ENCODE measurements around the gene KPNA6.

KPNA6 gene

GRCh38 chr1:32187850-32188249, 80.0 kb downstream of the KPNA6 start:
- DNase-seq (ENCODE audit: low spot score), result no peak

- no peak for DNase-seq (ENCODE audit: low spot score)
Observed at GRCh38 chr1:32192220-32192948, 84.5 kb downstream of the KPNA6 start.

- no peak for DNase-seq (ENCODE audit: low spot score)
Observed at GRCh38 chr1:32194984-32195383, 87.1 kb downstream of the KPNA6 start.

- DNase-seq (ENCODE audit: low spot score), result no peak
Observed at GRCh38 chr1:32195531-32195930, 87.7 kb downstream of the KPNA6 start.

GRCh38 chr1:32195972-32196823, 88.3 kb downstream of the KPNA6 start:
- DNase-seq (ENCODE audit: low spot score), result no peak

- no peak for DNase-seq (ENCODE audit: low spot score)
Observed at GRCh38 chr1:32197074-32197473, 89.2 kb downstream of the KPNA6 start.

- DNase-seq (ENCODE audit: low spot score), result no peak
Observed at GRCh38 chr1:32197837-32198236, 90.0 kb downstream of the KPNA6 start.

- DNase-seq (ENCODE audit: low spot score), result no peak
Observed at GRCh38 chr1:32198237-32199042, 90.6 kb downstream of the KPNA6 start.

GRCh38 chr1:32199043-32199716, 91.3 kb downstream of the KPNA6 start:
- no peak for DNase-seq (ENCODE audit: low spot score)

- no peak for DNase-seq (ENCODE audit: low spot score)
Observed at GRCh38 chr1:32199717-32200072, 91.8 kb downstream of the KPNA6 start.

GRCh38 chr1:32200226-32201010, 92.6 kb downstream of the KPNA6 start, which contains the start of gene CCDC28B:
TSS of gene CCDC28B (plus strand) at chr1:32200595. CDS start at chr1:32201936, 1,341 bp downstream.
- DNase-seq (ENCODE audit: low spot score), result peak; percentile 46

GRCh38 chr1:32201011-32201855, 93.4 kb downstream of the KPNA6 start:
- DNase-seq (ENCODE audit: low spot score), result peak; percentile 72

GRCh38 chr1:32204943-32205361, 97.1 kb downstream of the KPNA6 start:
- DNase-seq (ENCODE audit: low spot score), result no peak

GRCh38 chr1:32205401-32206370, 97.8 kb downstream of the KPNA6 start, which contains the start of gene IQCC:
TSS of gene IQCC (plus strand) at chr1:32205671. CDS start at chr1:32205682, 11 bp downstream.
- DNase-seq (ENCODE audit: low spot score), result peak; percentile 83

GRCh38 chr1:32208469-32208868, 100.6 kb downstream of the KPNA6 start:
- no peak for DNase-seq (ENCODE audit: low spot score)

- DNase-seq (ENCODE audit: low spot score), result no peak
Observed at GRCh38 chr1:32208891-32209328, 101.1 kb downstream of the KPNA6 start, which contains the start of gene DCDC2B. TSS of gene DCDC2B (plus strand) at chr1:32209089. CDS start at chr1:32209094, 5 bp downstream.

- DNase-seq (ENCODE audit: low spot score), result peak; percentile 59
Observed at GRCh38 chr1:32215629-32216480, 108.0 kb downstream of the KPNA6 start.

GRCh38 chr1:32216566-32216965, 108.7 kb downstream of the KPNA6 start:
- DNase-seq (ENCODE audit: low spot score), result no peak

All from CD4-positive, alpha-beta T cell treated with Interleukin-15 for 4 hours (primary cell).